H1 (cell line): ENCODE data around the gene TMPO. TPM values are rescaled to one million over a fixed set of nuclear protein-coding genes. Genes with fewer than 3 reads are reported as not detected.
"Not testable (repeated sequence)": the region's sequence is repeated elsewhere in the genome, so short reads cannot be mapped to it uniquely, and the experiment has no call there.

ENCODE experiments used
- CTCF ChIA-PET: fragments of 300-600 bp; sonication (Branson Sonifier 250); formaldehyde crosslinking; loops from one replicate; lab custom pipeline; 2021; ENCODE audit not compliant: partially characterized antibody; lab: Charles Lee
- POLR2A ChIA-PET: fragments of 300-600 bp; sonication (Branson Sonifier 250); formaldehyde crosslinking; loops from one replicate; lab custom pipeline; 2021; ENCODE audit warnings: inconsistent platforms; ENCODE audit not compliant: partially characterized antibody; lab: Charles Lee
- DNase-seq, 2 experiments: peaks; one replicate each; pipeline versions ENCODE4 v3.0.0 to v3.0.0-alpha.2; 2010 to 2022; ENCODE audit warnings: low spot score in 2 of 2, low read depth in 1 of 2, mixed read lengths in 1 of 2
- FAIRE-seq: peaks from 2 replicates; lab custom pipeline; 2011; peaks lifted over from hg19 to GRCh38; lab: Jason Lieb, UNC
- H2AFZ ChIP-seq: 2 replicates; pipeline ENCODE4 v1.8.1; 2012; ENCODE audit warnings: low read length, inconsistent platforms
- H2AK5ac ChIP-seq: 2 replicates; pipeline ENCODE4 v1.6.1; 2013; ENCODE audit warnings: low read depth, low read length
- H2BK120ac ChIP-seq: replicated peaks from 2 replicates; pipeline ENCODE3; 2013; ENCODE audit warnings: low read depth, low read length, inconsistent platforms
- H2BK12ac ChIP-seq: 2 replicates; pipeline ENCODE4 v1.6.1; 2013; ENCODE audit warnings: low read depth, low read length
- H2BK15ac ChIP-seq: 2 replicates; pipeline ENCODE4 v1.6.1; 2013; ENCODE audit warnings: low read length
- H2BK20ac ChIP-seq: 2 replicates; pipeline ENCODE4 v1.6.1; 2013; ENCODE audit warnings: low read length
- H2BK5ac ChIP-seq: 2 replicates; pipeline ENCODE4 v1.6.1; 2013; ENCODE audit warnings: low read depth, low read length
- H3K14ac ChIP-seq: 2 replicates; pipeline ENCODE4 v1.6.1; 2013; ENCODE audit warnings: inconsistent platforms; ENCODE audit not compliant: insufficient read length
- H3K18ac ChIP-seq: 2 replicates; pipeline ENCODE4 v1.6.1; 2013; ENCODE audit warnings: low read length; ENCODE audit errors: extremely low read depth
- H3K23ac ChIP-seq: 2 replicates; pipeline ENCODE4 v1.6.1; 2013; ENCODE audit warnings: inconsistent platforms; ENCODE audit not compliant: insufficient read length
- H3K23me2 ChIP-seq: 2 replicates; pipeline ENCODE4 v1.6.1; 2013; ENCODE audit warnings: low read depth, low read length
- H3K27ac ChIP-seq: 2 replicates; pipeline ENCODE4 v1.6.1; 2011; ENCODE audit warnings: low read depth, low read length, inconsistent platforms
- H3K27me3 ChIP-seq, 4 experiments: replicated peaks in 1 of 4; 1 replicate in 1 of 4; 2 replicates in 3 of 4; pipeline versions ENCODE4 v1.6.1 to v1.8.1; 2011 to 2013; ENCODE audit warnings: low read length in 3 of 4, mild to moderate bottlenecking in 3 of 4, inconsistent platforms in 2 of 4, mixed read lengths in 2 of 4, moderate library complexity in 1 of 4; ENCODE audit not compliant: control insufficient read depth in 3 of 4, insufficient read depth in 3 of 4; ENCODE audit errors: extremely low read depth in 1 of 4
- H3K36me3 ChIP-seq, 4 experiments: 2 replicates each; pipeline versions ENCODE4 v1.6.1 to v1.8.1; 2011 to 2013; ENCODE audit warnings: mild to moderate bottlenecking in 4 of 4, low read length in 3 of 4, moderate library complexity in 2 of 4, control low read depth in 1 of 4, inconsistent platforms in 1 of 4; ENCODE audit not compliant: insufficient read depth in 4 of 4, control insufficient read depth in 2 of 4
- H3K4ac ChIP-seq: replicated peaks from 2 replicates; pipeline ENCODE3; 2013; ENCODE audit warnings: low read length, low read depth, mixed read lengths, inconsistent platforms; ENCODE audit not compliant: insufficient read length
- H3K4me1 ChIP-seq, 4 experiments: replicated peaks in 1 of 4; 1 replicate in 1 of 4; 2 replicates in 3 of 4; pipeline versions ENCODE4 v1.6.1 to v1.8.1; 2011 to 2013; ENCODE audit warnings: low read length in 3 of 4, inconsistent platforms in 2 of 4, mixed read lengths in 1 of 4; ENCODE audit not compliant: insufficient read depth in 4 of 4, control insufficient read depth in 3 of 4
- H3K4me2 ChIP-seq, 2 experiments: 2 replicates each; pipeline versions ENCODE4 v1.6.1 to v1.8.1; 2011 to 2013; ENCODE audit warnings: low read depth in 2 of 2, low read length in 2 of 2, control low read depth in 1 of 2, inconsistent platforms in 1 of 2, mild to moderate bottlenecking in 1 of 2; ENCODE audit not compliant: insufficient read depth in 1 of 2
- H3K4me3 ChIP-seq, 4 experiments: fragments of 200-600, 300-600 bp in 1 of 4; sonication (generic), shearing (Covaris generic), sonication (Bioruptor Twin) in 1 of 4; 2 replicates each; pipeline versions ENCODE4 v1.5.1 to v1.8.1; 2011 to 2016; ENCODE audit warnings: low read length in 4 of 4, low read depth in 3 of 4, control low read depth in 2 of 4, inconsistent platforms in 2 of 4, mild to moderate bottlenecking in 2 of 4, mixed read lengths in 1 of 4, moderate library complexity in 1 of 4; ENCODE audit not compliant: insufficient read depth in 2 of 4; ENCODE audit errors: extremely low read depth in 1 of 4
- H3K56ac ChIP-seq: replicated peaks from 2 replicates; pipeline ENCODE3; 2013; ENCODE audit warnings: low read depth, mild to moderate bottlenecking, mixed read lengths, low read length, inconsistent platforms; ENCODE audit not compliant: insufficient read length
- H3K79me1 ChIP-seq: 2 replicates; pipeline ENCODE4 v1.6.1; 2013; ENCODE audit warnings: low read depth, low read length, control low read depth
- H3K79me2 ChIP-seq, 2 experiments: 2 replicates each; pipeline versions ENCODE4 v1.6.1 to v1.8.1; 2012 to 2013; ENCODE audit warnings: low read length in 2 of 2, mild to moderate bottlenecking in 2 of 2, inconsistent platforms in 1 of 2; ENCODE audit not compliant: insufficient read depth in 2 of 2, control insufficient read depth in 1 of 2
- H3K9ac ChIP-seq, 4 experiments: replicated peaks in 1 of 4; 1 replicate in 1 of 4; 2 replicates in 3 of 4; pipeline versions ENCODE4 v1.6.1 to v1.8.1; 2011 to 2013; ENCODE audit warnings: low read depth in 3 of 4, low read length in 3 of 4, control low read depth in 2 of 4, mild to moderate bottlenecking in 2 of 4, moderate library complexity in 2 of 4, inconsistent platforms in 1 of 4; ENCODE audit errors: extremely low read depth in 1 of 4
- H3K9me3 ChIP-seq, 2 experiments: 2 replicates each; pipeline versions ENCODE4 v1.6.1 to v1.8.1; 2012 to 2013; ENCODE audit warnings: mild to moderate bottlenecking in 2 of 2, moderate library complexity in 2 of 2, control low read depth in 1 of 2, inconsistent platforms in 1 of 2, low read depth in 1 of 2, low read length in 1 of 2, mixed read lengths in 1 of 2; ENCODE audit not compliant: insufficient read depth in 2 of 2
- H4K20me1 ChIP-seq, 2 experiments: replicated peaks in 1 of 2; 2 replicates each; pipeline versions ENCODE3 to v1.8.1; 2011 to 2013; ENCODE audit warnings: inconsistent platforms in 2 of 2, low read length in 2 of 2, mild to moderate bottlenecking in 1 of 2; ENCODE audit not compliant: insufficient read depth in 2 of 2, control insufficient read depth in 1 of 2
- H4K5ac ChIP-seq: 2 replicates; pipeline ENCODE4 v1.6.1; 2013; ENCODE audit warnings: low read length, low read depth, mixed read lengths, inconsistent platforms; ENCODE audit not compliant: insufficient read length
- H4K8ac ChIP-seq: 2 replicates; pipeline ENCODE4 v1.8.0; 2013; ENCODE audit warnings: mild to moderate bottlenecking, moderate library complexity, low read length, inconsistent platforms; ENCODE audit not compliant: insufficient read depth; ENCODE audit errors: extremely low read depth
- H4K91ac ChIP-seq: replicated peaks from 2 replicates; pipeline ENCODE3; 2013; ENCODE audit warnings: low read length, mixed read lengths, inconsistent platforms; ENCODE audit not compliant: insufficient read length
- WGBS, 2 experiments: shearing (Covaris generic) in 1 of 2; methylation state at CpG; one replicate each; pipeline versions ENCODE4 v1.1.6 to v1.1.7; 2013 to 2015; ENCODE audit warnings: low lambda C conversion rate in 2 of 2, mixed read lengths in 2 of 2, inconsistent platforms in 1 of 2, low coverage in 1 of 2, missing lambda C conversion rate in 1 of 2; ENCODE audit not compliant: insufficient replicate concordance in 2 of 2, insufficient coverage in 1 of 2, insufficient read length in 1 of 2; ENCODE audit errors: extremely low coverage in 1 of 2, missing lambda C conversion rate in 1 of 2; 5-methylcytosine and 5-hydroxymethylcytosine counted together
- polyA plus RNA-seq, 7 experiments: library from polyadenylated mRNA; depleted of rRNA in 3 of 7; stranded (reverse) in 5 of 7; unstranded in 2 of 7; fragments of >200 nt in 5 of 7; fragments of 200-250 nt in 2 of 7; gene quantifications; 1 replicate in 5 of 7; 2 replicates in 1 of 7; 4 replicates in 1 of 7; pipeline versions ENCODE4 v1.2.1 to v1.2.3, GENCODE V29; 2011 to 2013; ENCODE audit warnings: missing spikeins in 2 of 7, mixed read lengths in 2 of 7
- total RNA-seq: library from RNA; stranded (reverse); fragmentation: NEBNext Ultra II Directional; extraction: Animal tissue kit (Norgen Biotek cat#: 25700); gene quantifications from 2 replicates; pipeline ENCODE4 v1.2.1, GENCODE V29; 2021

Gene TMPO
- total and polyA plus RNA-seq, 2 of the 8 experiments (the other 6 are each of a cell fraction or from before 2014, with no cell fraction given) = 43.9 to 195 TPM

GRCh38 chr12:98488416-98488815, 27.0 kb upstream of the TMPO start:
- H3K23me2 ChIP-seq, H4K20me1 ChIP-seq, H3K4me3 ChIP-seq, H4K8ac ChIP-seq, CTCF ChIA-PET, H3K56ac ChIP-seq, H4K5ac ChIP-seq, H3K36me3 ChIP-seq, H3K27me3 ChIP-seq, H3K18ac ChIP-seq, H3K14ac ChIP-seq, H3K27ac ChIP-seq, H3K79me1 ChIP-seq, H2AFZ ChIP-seq, H2BK15ac ChIP-seq, FAIRE-seq, H3K23ac ChIP-seq, H3K4me2 ChIP-seq, H3K9me3 ChIP-seq, H3K4ac ChIP-seq, H2BK5ac ChIP-seq, H4K91ac ChIP-seq, H3K79me2 ChIP-seq, H2AK5ac ChIP-seq, H2BK120ac ChIP-seq, H3K9ac ChIP-seq, DNase-seq, H2BK20ac ChIP-seq: not testable (repeated sequence)
- WGBS, 2 experiments = 85% methylated on average over 8 of the region's 9 CpGs; no CpG with 5 or more reads in 1 of the 2 experiments
- H3K4me1 ChIP-seq = peaks cover 5 to 19% (median 14%) of the 10 kb centered on the region in 4 experiments
- POLR2A ChIA-PET = interaction anchor here (1.3 to 1.4 kb wide), 2 partner anchors 28 to 32 kb away, joined by 3 read pairs; no protein-coding TSS in a partner anchor
- 0 out of 2 replicates have a peak overlapping the region, but pooled peaks have one; percentile 50 for H2BK12ac ChIP-seq
